Uterus (tissue), 2 donors: ENCODE results near the gene NHSL1.

Source experiments
- CTCF ChIP-seq, 4 experiments: fragments of 200-600 bp in 2 of 4; fragments of 450-650 bp in 2 of 4; sonication (generic) in 2 of 4; IDR thresholded peaks; one replicate each; pipeline ENCODE4 v1.5.1; 2016 to 2019; ENCODE audit warnings: antibody characterized with exemption in 4 of 4, mild to moderate bottlenecking in 2 of 4, moderate library complexity in 1 of 4
- POLR2A ChIP-seq, 2 donors: fragments of 450-650 bp; IDR thresholded peaks; one replicate each; pipeline ENCODE4 v1.6.1; 2016; ENCODE audit warnings: antibody characterized with exemption in 2 of 2, mild to moderate bottlenecking in 1 of 2, moderate library complexity in 1 of 2

- TF ChIP-seq POLR2A (IDR thresholded peaks at IDR 0.05) (no peak), CTCF (IDR thresholded peaks at IDR 0.05) (no peak)
These were observed 45.2 kb upstream of the NHSL1 start for GRCh38 chr6:138544501-138544900.
